HepG2 (cell line): ENCODE data around the gene BICRAL. TPM values are rescaled to one million over a fixed set of nuclear protein-coding genes. Genes with fewer than 3 reads are reported as not detected.
A peak's percentile ranks its signal among the peaks of the same experiment; 100 is the strongest.

Experiments
- AHR ChIP-seq: IDR thresholded peaks from 2 replicates; pipeline ENCODE4 v1.6.1; 2018; ENCODE audit warnings: missing genetic modification reagents, missing compliant biosample characterization
- CCAR2 ChIP-seq: fragments of 200-400 bp; formaldehyde crosslinking; optimal IDR thresholded peaks from 2 replicates; pipeline ENCODE3; 2018; ENCODE audit warnings: low read depth, mild to moderate bottlenecking, low read length, moderate library complexity
- JARID2 ChIP-seq: sonication (generic); formaldehyde crosslinking; IDR thresholded peaks from 2 replicates; pipeline ENCODE4 v1.8.1; 2023; ENCODE audit warnings: missing genetic modification reagents, inconsistent platforms; ENCODE audit not compliant: insufficient replicate concordance
- MAX ChIP-seq: IDR thresholded peaks from 2 replicates; pipeline ENCODE4 v1.6.1; 2012; ENCODE audit warnings: inconsistent platforms
- RBAK ChIP-seq: sonication (generic); formaldehyde crosslinking; IDR thresholded peaks from 2 replicates; pipeline ENCODE4 v1.5.1; 2020; ENCODE audit warnings: mild to moderate bottlenecking, missing genetic modification reagents
- RFX1 ChIP-seq: fragments of 450-650 bp; IDR thresholded peaks from 2 replicates; pipeline ENCODE4 v1.6.1; 2017
- RNF219 ChIP-seq: sonication (generic); formaldehyde crosslinking; IDR thresholded peaks from 2 replicates; pipeline ENCODE4 v1.5.0; 2020; ENCODE audit warnings: mild to moderate bottlenecking, missing genetic modification reagents
- RXRB ChIP-seq: IDR thresholded peaks from 2 replicates; pipeline ENCODE4 v1.6.1; 2016; ENCODE audit warnings: borderline replicate concordance, missing genetic modification reagents, missing compliant biosample characterization
- SCMH1 ChIP-seq: sonication (generic); formaldehyde crosslinking; IDR thresholded peaks from 2 replicates; pipeline ENCODE4 v1.9.0; 2021; ENCODE audit warnings: missing genetic modification reagents, mild to moderate bottlenecking, borderline replicate concordance
- TP53 ChIP-seq: sonication (generic); formaldehyde crosslinking; conservative IDR thresholded peaks from 2 replicates; pipeline ENCODE4 v1.4.0; 2020; ENCODE audit warnings: missing genetic modification reagents
- TSC22D2 ChIP-seq: sonication (generic); formaldehyde crosslinking; IDR thresholded peaks from 2 replicates; pipeline ENCODE4 v1.5.1; 2020; ENCODE audit warnings: missing genetic modification reagents, mild to moderate bottlenecking, borderline replicate concordance
- ZNF276 ChIP-seq: sonication (generic); formaldehyde crosslinking; IDR thresholded peaks from 2 replicates; pipeline ENCODE4 v1.4.0; 2020; ENCODE audit warnings: mild to moderate bottlenecking, low read depth, missing genetic modification reagents
- ZNF3 ChIP-seq: IDR thresholded peaks from 2 replicates; pipeline ENCODE4 v1.7.0; 2017; ENCODE audit warnings: inconsistent platforms
- ZNF790 ChIP-seq: sonication (generic); formaldehyde crosslinking; IDR thresholded peaks from 2 replicates; pipeline ENCODE4 v1.8.0; 2022; ENCODE audit warnings: missing genetic modification reagents, mild to moderate bottlenecking, borderline replicate concordance
- polyA plus RNA-seq, 8 experiments: library from polyadenylated mRNA; depleted of rRNA in 3 of 8; stranded (reverse) in 7 of 8; unstranded in 1 of 8; fragments of >200 nt; fragmentation: Illumina TruSeq in 4 of 8; extraction: Trizol in 4 of 8; gene quantifications; 2 replicates each; pipeline versions ENCODE4 v1.2.1 to v1.2.3, GENCODE V29; 2011 to 2016; ENCODE audit warnings: low read depth in 4 of 8, missing spikeins in 1 of 8, mixed read lengths in 1 of 8; ENCODE audit not compliant: insufficient read depth in 1 of 8
- total RNA-seq, 5 experiments: library from RNA; depleted of rRNA; stranded (reverse); fragments of >200 nt; fragmentation: Illumina TruSeq; extraction: Trizol; gene quantifications; 2 replicates each; pipeline ENCODE4 v1.2.3, GENCODE V29; 2016; ENCODE audit warnings: low read depth in 1 of 5
- TF ChIP-seq, protein P1 (sequence below): sonication (generic); formaldehyde crosslinking; IDR thresholded peaks from 2 replicates; pipeline ENCODE4 v1.4.0; 2020; ENCODE audit warnings: missing genetic modification reagents
- TF ChIP-seq, protein P2 (sequence below): sonication (generic); formaldehyde crosslinking; IDR thresholded peaks from 2 replicates; pipeline ENCODE4 v1.4.0; 2020; ENCODE audit warnings: missing genetic modification reagents
- TF ChIP-seq, protein P3 (sequence below): sonication (generic); formaldehyde crosslinking; IDR thresholded peaks from 2 replicates; pipeline ENCODE4 v1.8.1; 2023; ENCODE audit warnings: mild to moderate bottlenecking, missing genetic modification reagents
- TF ChIP-seq, protein P4 (sequence below): sonication (generic); formaldehyde crosslinking; IDR thresholded peaks from 2 replicates; pipeline ENCODE4 v1.4.0; 2020; ENCODE audit warnings: missing genetic modification reagents, borderline replicate concordance

Gene BICRAL
- total and polyA plus RNA-seq, 2 of the 13 experiments (the other 11 are each of a cell fraction or from before 2014, with no cell fraction given), result 5.0 to 13.5 TPM

DNA sequence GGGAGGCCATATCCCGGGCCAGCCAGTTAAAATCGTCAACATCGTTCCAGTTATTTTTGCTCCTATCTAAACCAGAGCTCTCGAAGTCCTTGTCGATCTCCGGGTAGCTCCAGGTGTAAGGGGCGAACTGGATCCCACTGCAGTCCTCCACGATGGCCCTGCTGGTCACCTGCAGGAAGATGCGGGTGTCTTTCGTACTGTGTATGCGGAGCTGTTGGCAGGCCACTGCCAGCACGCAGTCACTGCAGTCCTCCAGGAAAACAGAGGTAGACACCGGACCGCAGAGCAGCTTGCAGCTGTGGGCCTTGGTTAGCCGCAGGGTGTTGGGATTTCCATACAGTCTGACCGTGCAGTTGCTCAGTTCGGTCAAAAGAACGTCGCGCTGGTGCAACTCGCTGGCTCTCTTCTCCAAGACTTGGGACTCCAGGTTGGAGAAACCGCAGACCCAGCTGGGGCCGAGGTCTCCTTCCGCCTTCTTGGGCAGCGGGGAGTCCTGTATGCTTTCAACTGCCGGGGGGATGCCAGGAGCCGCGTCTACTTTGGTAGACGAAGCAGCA is 36.7 kb upstream of the BICRAL start (continued):
- TF ChIP-seq, protein P1, sequence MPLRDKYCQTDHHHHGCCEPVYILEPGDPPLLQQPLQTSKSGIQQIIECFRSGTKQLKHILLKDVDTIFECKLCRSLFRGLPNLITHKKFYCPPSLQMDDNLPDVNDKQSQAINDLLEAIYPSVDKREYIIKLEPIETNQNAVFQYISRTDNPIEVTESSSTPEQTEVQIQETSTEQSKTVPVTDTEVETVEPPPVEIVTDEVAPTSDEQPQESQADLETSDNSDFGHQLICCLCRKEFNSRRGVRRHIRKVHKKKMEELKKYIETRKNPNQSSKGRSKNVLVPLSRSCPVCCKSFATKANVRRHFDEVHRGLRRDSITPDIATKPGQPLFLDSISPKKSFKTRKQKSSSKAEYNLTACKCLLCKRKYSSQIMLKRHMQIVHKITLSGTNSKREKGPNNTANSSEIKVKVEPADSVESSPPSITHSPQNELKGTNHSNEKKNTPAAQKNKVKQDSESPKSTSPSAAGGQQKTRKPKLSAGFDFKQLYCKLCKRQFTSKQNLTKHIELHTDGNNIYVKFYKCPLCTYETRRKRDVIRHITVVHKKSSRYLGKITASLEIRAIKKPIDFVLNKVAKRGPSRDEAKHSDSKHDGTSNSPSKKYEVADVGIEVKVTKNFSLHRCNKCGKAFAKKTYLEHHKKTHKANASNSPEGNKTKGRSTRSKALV (CRISPR knock-in tag), result no peak; the same call in 1 of the 2 replicates
- TF ChIP-seq SCMH1 (no peak), TP53 (no peak), RFX1 (no peak), ZNF276 (no peak), RXRB (CRISPR knock-in tag) (no peak), MAX (no peak; the same call in 1 of the 2 replicates), CCAR2 (no peak), ZNF790 (CRISPR knock-in tag) (no peak), TSC22D2 (CRISPR knock-in tag) (no peak), ZNF3 (no peak), RNF219 (no peak), AHR (CRISPR knock-in tag) (no peak; the same call in 1 of the 2 replicates), RBAK (CRISPR knock-in tag) (no peak), JARID2 (CRISPR knock-in tag) (no peak)
- TF ChIP-seq, protein P2, sequence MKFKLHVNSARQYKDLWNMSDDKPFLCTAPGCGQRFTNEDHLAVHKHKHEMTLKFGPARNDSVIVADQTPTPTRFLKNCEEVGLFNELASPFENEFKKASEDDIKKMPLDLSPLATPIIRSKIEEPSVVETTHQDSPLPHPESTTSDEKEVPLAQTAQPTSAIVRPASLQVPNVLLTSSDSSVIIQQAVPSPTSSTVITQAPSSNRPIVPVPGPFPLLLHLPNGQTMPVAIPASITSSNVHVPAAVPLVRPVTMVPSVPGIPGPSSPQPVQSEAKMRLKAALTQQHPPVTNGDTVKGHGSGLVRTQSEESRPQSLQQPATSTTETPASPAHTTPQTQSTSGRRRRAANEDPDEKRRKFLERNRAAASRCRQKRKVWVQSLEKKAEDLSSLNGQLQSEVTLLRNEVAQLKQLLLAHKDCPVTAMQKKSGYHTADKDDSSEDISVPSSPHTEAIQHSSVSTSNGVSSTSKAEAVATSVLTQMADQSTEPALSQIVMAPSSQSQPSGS (CRISPR knock-in tag), result no peak
- TF ChIP-seq, protein P3, sequence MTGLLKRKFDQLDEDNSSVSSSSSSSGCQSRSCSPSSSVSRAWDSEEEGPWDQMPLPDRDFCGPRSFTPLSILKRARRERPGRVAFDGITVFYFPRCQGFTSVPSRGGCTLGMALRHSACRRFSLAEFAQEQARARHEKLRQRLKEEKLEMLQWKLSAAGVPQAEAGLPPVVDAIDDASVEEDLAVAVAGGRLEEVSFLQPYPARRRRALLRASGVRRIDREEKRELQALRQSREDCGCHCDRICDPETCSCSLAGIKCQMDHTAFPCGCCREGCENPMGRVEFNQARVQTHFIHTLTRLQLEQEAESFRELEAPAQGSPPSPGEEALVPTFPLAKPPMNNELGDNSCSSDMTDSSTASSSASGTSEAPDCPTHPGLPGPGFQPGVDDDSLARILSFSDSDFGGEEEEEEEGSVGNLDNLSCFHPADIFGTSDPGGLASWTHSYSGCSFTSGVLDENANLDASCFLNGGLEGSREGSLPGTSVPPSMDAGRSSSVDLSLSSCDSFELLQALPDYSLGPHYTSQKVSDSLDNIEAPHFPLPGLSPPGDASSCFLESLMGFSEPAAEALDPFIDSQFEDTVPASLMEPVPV (CRISPR knock-in tag), result 0 out of 2 replicates have a peak, but pooled peaks have one; percentile 9
- TF ChIP-seq, protein P4, sequence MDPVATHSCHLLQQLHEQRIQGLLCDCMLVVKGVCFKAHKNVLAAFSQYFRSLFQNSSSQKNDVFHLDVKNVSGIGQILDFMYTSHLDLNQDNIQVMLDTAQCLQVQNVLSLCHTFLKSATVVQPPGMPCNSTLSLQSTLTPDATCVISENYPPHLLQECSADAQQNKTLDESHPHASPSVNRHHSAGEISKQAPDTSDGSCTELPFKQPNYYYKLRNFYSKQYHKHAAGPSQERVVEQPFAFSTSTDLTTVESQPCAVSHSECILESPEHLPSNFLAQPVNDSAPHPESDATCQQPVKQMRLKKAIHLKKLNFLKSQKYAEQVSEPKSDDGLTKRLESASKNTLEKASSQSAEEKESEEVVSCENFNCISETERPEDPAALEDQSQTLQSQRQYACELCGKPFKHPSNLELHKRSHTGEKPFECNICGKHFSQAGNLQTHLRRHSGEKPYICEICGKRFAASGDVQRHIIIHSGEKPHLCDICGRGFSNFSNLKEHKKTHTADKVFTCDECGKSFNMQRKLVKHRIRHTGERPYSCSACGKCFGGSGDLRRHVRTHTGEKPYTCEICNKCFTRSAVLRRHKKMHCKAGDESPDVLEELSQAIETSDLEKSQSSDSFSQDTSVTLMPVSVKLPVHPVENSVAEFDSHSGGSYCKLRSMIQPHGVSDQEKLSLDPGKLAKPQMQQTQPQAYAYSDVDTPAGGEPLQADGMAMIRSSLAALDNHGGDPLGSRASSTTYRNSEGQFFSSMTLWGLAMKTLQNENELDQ (CRISPR knock-in tag), result no peak
